Measurements from ENCODE around the gene EXOC4.

- TF ChIP-seq ZNF274 (IDR thresholded peaks at IDR 0.05; ENCODE audit: low read depth, low read length) = no peak
- TF ChIP-seq YY1 (IDR thresholded peaks at IDR 0.05; ENCODE audit: insufficient read depth, insufficient read length) = no peak
These were observed 779.1 kb downstream of the EXOC4 start for GRCh38 chr7:134031835-134032617.

Measured in NT2/D1 (cell line).